Measurements from ENCODE around the gene CELF4.

CELF4 gene

GRCh38 chr18:37493352-37493935, 72.2 kb downstream of the CELF4 start:
- ATAC-seq: no peak
- no peaks in the 10 kb centered on the region for H3K4me1 Mint-ChIP-seq
- no peak for DNase-seq
- H3K4me3 Mint-ChIP-seq: no peak overlapping the region
- H3K9me3 Mint-ChIP-seq: no peaks in the 10 kb centered on the region
- H3K27ac Mint-ChIP-seq: no peak overlapping the region
- H3K27me3 Mint-ChIP-seq: peaks cover 10% of the 10 kb centered on the region
- no peaks in the 10 kb centered on the region for H3K36me3 Mint-ChIP-seq (ENCODE audit: low read depth)

DNA sequence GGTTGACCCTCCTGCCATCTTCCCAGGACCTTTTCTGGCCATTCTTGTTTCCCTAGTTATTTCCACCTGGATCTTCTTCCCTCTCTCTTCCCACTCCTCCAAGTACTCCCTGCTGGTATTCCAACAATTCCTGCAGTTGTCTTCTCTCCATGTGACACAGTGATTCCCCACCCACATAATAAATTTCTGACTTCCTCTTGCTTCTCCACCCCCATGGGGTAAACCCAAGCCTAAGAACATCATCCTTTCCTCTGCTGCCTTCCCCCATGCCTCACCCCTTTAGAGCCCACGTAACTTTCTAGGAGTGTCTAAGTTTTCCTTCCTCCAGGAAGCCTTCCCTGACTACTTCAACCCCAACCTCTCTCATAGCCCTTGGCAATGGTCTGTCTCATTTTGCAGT, 72.6 kb downstream of the CELF4 start:
- no peak for DNase-seq
- H3K36me3 Mint-ChIP-seq (ENCODE audit: low read depth): no peaks in the 10 kb centered on the region
- H3K4me1 Mint-ChIP-seq: no peaks in the 10 kb centered on the region
- no peak overlapping the region for H3K4me3 Mint-ChIP-seq
- no peak for ATAC-seq
- H3K9me3 Mint-ChIP-seq: no peaks in the 10 kb centered on the region
- H3K27ac Mint-ChIP-seq: no peak overlapping the region
- H3K27me3 Mint-ChIP-seq: peaks cover 15% of the 10 kb centered on the region

DNA sequence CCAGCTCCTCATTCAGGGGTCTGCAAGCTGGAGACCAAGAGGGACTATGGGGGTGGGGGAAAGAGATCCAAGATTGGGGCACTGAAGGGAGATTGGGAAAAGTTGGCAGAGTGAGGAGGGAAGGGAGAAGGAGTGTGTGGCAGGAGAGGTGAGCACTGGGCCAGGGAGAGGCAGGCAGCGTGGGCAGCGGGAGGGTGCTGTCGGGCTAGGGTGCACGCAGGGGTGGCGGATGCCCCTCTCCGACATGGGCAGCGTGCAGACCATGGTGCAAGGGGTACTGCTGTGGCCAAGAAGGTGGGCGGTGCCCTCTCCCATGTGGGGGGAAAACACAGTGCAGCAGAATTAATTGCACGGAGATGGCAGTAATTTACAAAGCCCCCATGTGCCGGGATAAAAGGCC, 74.1 kb downstream of the CELF4 start:
- no peak for ATAC-seq
- Mint-ChIP-seq H3K9me3 (no peaks in the 10 kb centered on the region), H3K27ac (no peak overlapping the region), H3K4me1 (no peaks in the 10 kb centered on the region), H3K4me3 (no peak overlapping the region), H3K27me3 (peaks cover 28% of the 10 kb centered on the region), H3K36me3 (ENCODE audit: low read depth) (no peaks in the 10 kb centered on the region)
- no peak for DNase-seq

DNA sequence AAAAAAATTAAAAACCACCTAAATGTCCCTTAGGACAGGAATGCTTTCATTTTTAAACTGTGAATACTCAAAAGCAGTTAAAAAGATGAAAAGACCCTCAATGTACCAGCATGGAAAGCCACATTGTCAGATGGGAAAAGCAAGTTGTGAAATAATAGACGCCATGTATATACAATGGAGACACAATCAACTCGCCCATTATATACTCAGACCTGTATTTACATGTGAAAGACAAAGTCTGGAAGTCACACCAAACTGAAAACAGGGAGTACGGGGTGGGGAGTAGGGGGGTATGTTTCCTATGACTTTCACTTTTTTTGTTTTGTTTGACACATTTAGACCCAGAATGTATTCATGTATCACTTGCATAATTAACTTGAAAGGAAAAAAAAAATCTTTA, 75.6 kb downstream of the CELF4 start:
- Mint-ChIP-seq H3K4me3 (no peak overlapping the region), H3K27ac (no peak overlapping the region), H3K36me3 (ENCODE audit: low read depth) (no peaks in the 10 kb centered on the region), H3K4me1 (no peaks in the 10 kb centered on the region), H3K27me3 (peaks cover 36% of the 10 kb centered on the region), H3K9me3 (no peaks in the 10 kb centered on the region)
- DNase-seq: no peak
- no peak for ATAC-seq

- H3K36me3 Mint-ChIP-seq (ENCODE audit: low read depth): no peaks in the 10 kb centered on the region
- H3K4me1 Mint-ChIP-seq: no peaks in the 10 kb centered on the region
- no peak for ATAC-seq
- peaks cover 44% of the 10 kb centered on the region for H3K27me3 Mint-ChIP-seq
- DNase-seq: no peak
- H3K4me3 Mint-ChIP-seq: no peak overlapping the region
- no peak overlapping the region for H3K27ac Mint-ChIP-seq
- no peaks in the 10 kb centered on the region for H3K9me3 Mint-ChIP-seq
Measured at GRCh38 chr18:37489011-37489410, 76.6 kb downstream of the CELF4 start.

DNA sequence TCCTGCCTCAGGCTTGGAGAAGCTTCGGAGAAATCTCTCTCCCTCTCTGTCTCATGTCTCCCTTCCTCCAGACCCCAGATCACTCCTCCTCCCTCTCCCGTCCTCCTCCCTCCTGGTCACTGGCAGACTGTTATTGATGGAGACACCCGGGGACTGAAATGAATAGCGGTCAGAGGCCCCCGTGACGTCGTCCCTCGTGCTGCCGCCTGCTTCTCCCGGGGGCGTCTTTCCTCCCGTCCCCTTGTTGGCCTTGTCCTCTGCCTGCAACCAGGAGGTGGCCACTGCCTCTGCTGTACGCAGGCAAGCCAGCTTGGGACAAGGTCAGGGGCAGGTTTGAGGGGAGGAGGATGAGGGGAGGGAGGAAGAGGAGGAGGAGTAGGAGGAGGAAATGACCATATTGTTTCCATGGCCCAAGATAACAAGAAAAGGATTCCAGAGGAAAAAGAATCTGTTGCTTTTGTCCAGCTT, 78.2 kb downstream of the CELF4 start:
- Mint-ChIP-seq H3K4me1 (no peaks in the 10 kb centered on the region), H3K27ac (no peak overlapping the region), H3K36me3 (ENCODE audit: low read depth) (no peaks in the 10 kb centered on the region), H3K4me3 (no peak overlapping the region), H3K9me3 (no peaks in the 10 kb centered on the region), H3K27me3 (peaks cover 47% of the 10 kb centered on the region)
- ATAC-seq: no peak
- no peak for DNase-seq

DNA sequence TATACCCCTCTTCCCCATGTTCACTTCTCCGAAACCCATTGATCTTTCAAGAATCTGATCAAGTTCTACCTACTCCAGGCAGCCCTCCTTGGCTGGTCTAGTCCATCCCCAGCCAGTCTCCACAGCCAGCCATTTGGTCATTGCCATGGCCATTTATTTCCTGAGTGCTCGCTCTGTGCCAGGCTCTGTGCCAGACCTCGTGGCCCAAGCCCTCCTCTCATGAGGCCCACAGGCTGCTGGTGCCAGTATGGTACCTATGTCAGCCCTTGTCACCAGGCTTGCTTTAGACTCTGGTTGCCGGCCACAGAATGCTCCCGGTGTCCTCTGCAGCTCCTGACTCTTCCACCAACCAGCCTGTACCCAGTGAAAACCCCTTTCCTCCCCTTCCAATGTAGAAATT, 78.8 kb downstream of the CELF4 start:
- no peaks in the 10 kb centered on the region for H3K4me1 Mint-ChIP-seq
- no peak for ATAC-seq
- no peaks in the 10 kb centered on the region for H3K9me3 Mint-ChIP-seq
- H3K27me3 Mint-ChIP-seq: peaks cover 50% of the 10 kb centered on the region
- H3K27ac Mint-ChIP-seq: no peak overlapping the region
- H3K4me3 Mint-ChIP-seq: no peak overlapping the region
- no peak for DNase-seq
- H3K36me3 Mint-ChIP-seq (ENCODE audit: low read depth): no peaks in the 10 kb centered on the region

GRCh38 chr18:37484983-37485834, 80.4 kb downstream of the CELF4 start:
- Mint-ChIP-seq H3K36me3 (ENCODE audit: low read depth) (no peaks in the 10 kb centered on the region), H3K4me1 (no peaks in the 10 kb centered on the region), H3K9me3 (no peaks in the 10 kb centered on the region), H3K4me3 (no peak overlapping the region), H3K27ac (no peak overlapping the region), H3K27me3 (peaks cover 57% of the 10 kb centered on the region)
- peak; percentile 23 for DNase-seq
- peak; percentile 61 for ATAC-seq

GRCh38 chr18:37483984-37484819, 81.4 kb downstream of the CELF4 start:
- no peak for ATAC-seq
- no peak for DNase-seq
- H3K4me3 Mint-ChIP-seq: no peak overlapping the region
- no peak overlapping the region for H3K27ac Mint-ChIP-seq
- peaks cover 56% of the 10 kb centered on the region for H3K27me3 Mint-ChIP-seq
- H3K9me3 Mint-ChIP-seq: no peaks in the 10 kb centered on the region
- H3K4me1 Mint-ChIP-seq: no peaks in the 10 kb centered on the region
- no peaks in the 10 kb centered on the region for H3K36me3 Mint-ChIP-seq (ENCODE audit: low read depth)

GRCh38 chr18:37483221-37483971, 82.2 kb downstream of the CELF4 start:
- no peaks in the 10 kb centered on the region for H3K36me3 Mint-ChIP-seq (ENCODE audit: low read depth)
- no peaks in the 10 kb centered on the region for H3K9me3 Mint-ChIP-seq
- DNase-seq (no peak), ATAC-seq (no peak)
- H3K4me1 Mint-ChIP-seq: no peaks in the 10 kb centered on the region
- H3K27ac Mint-ChIP-seq: no peak overlapping the region
- peaks cover 49% of the 10 kb centered on the region for H3K27me3 Mint-ChIP-seq
- no peak overlapping the region for H3K4me3 Mint-ChIP-seq

DNA sequence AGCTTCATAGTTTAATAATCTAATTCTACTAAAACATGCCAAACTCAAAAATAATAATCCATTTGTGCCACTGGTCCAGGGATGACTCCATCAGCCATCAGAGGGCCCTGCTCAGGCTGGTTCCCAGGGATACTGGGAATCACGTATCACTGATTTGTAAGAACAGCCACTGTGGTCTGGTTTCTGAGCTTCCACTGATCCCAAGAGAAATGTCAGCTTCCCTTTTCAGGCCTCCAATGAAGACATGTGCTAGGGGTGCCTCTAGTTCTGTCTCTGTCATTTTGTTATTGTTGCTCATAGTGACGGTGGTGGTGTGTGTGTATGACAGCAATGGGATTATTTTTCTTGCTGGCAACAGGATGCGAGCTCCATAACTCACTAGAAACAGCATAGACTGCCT, 83.2 kb downstream of the CELF4 start:
- Mint-ChIP-seq H3K36me3 (ENCODE audit: low read depth) (no peaks in the 10 kb centered on the region), H3K27ac (no peak overlapping the region), H3K4me3 (no peak overlapping the region), H3K4me1 (no peaks in the 10 kb centered on the region), H3K9me3 (no peaks in the 10 kb centered on the region), H3K27me3 (peaks cover 41% of the 10 kb centered on the region)
- ATAC-seq: no peak
- no peak for DNase-seq

DNA sequence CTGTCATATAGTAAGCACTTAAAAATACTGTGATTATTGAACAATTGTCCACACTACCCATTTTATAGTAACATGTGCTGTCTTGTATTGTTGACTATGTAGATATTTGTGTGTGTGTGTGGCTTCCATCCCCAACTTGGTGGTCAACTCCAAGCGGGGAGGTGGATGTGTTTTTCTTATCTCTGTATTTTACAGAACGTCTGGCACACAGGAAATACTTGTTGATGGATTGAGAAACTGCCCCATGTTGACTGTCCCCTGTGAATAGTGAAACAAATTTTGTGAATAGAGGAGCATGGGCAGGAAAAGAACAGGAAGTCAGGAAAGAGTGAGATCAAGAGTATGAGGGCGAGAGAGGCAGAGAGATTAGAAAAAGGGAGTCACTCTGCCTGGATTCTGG, 83.6 kb downstream of the CELF4 start:
- ATAC-seq (no peak), DNase-seq (no peak)
- Mint-ChIP-seq H3K27ac (no peak overlapping the region), H3K4me1 (no peaks in the 10 kb centered on the region), H3K9me3 (no peaks in the 10 kb centered on the region), H3K36me3 (ENCODE audit: low read depth) (no peaks in the 10 kb centered on the region), H3K27me3 (peaks cover 37% of the 10 kb centered on the region), H3K4me3 (no peak overlapping the region)

DNA sequence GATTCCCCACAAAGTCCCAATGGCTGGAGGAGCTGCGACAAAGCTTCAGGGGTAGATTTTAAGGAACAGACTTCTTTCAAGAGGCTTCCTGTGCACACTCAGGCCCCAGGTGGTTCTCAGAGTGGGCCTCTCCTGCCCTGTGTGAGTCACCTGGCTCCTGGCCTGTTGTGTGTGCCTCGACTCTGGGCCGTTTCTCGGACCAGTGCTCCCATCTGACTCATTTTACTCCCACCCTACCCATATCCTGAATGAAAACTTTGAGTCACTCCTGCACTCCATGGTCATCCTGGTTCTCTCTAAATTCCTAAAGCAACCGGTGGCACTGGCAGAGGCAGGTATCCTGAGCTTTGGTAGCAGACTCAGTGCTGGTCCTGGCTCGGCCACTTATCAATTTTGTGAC, 84.1 kb downstream of the CELF4 start:
- H3K4me1 Mint-ChIP-seq: no peaks in the 10 kb centered on the region
- no peaks in the 10 kb centered on the region for H3K9me3 Mint-ChIP-seq
- H3K27me3 Mint-ChIP-seq: peaks cover 32% of the 10 kb centered on the region
- H3K36me3 Mint-ChIP-seq (ENCODE audit: low read depth): no peaks in the 10 kb centered on the region
- no peak for DNase-seq
- H3K4me3 Mint-ChIP-seq: no peak overlapping the region
- ATAC-seq: no peak
- H3K27ac Mint-ChIP-seq: no peak overlapping the region

DNA sequence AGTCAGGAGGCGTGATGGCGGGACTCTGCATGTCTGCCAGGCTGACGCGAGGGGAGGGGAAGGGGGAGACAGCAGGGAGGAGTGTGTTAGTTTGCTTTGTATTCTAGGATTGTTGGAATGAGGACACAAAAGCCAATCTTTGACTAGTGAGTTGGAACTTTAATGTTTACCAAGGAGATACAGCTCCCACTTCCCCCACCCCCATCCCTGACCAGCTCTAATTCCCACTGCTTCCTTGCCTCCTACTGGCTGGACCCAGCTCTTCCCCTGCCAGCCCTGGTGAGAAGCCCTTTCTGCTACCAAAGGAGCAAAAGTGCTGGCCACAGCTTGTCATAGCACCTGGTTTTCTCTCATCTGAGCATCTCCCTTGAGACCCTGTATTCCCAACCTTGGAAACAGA, 84.5 kb downstream of the CELF4 start:
- H3K27ac Mint-ChIP-seq: no peak overlapping the region
- no peaks in the 10 kb centered on the region for H3K4me1 Mint-ChIP-seq
- no peak overlapping the region for H3K4me3 Mint-ChIP-seq
- no peaks in the 10 kb centered on the region for H3K36me3 Mint-ChIP-seq (ENCODE audit: low read depth)
- ATAC-seq: no peak
- no peaks in the 10 kb centered on the region for H3K9me3 Mint-ChIP-seq
- peaks cover 28% of the 10 kb centered on the region for H3K27me3 Mint-ChIP-seq
- DNase-seq: no peak

Data from activated naive CD8-positive, alpha-beta T cell treated with anti-CD3 and anti-CD28 coated beads, Interleukin-2, amount 50 U/mL, for 24 hours (primary cell).